ENCODE measurements around the gene PLEKHG1.

The PLEKHG1 gene

DNA sequence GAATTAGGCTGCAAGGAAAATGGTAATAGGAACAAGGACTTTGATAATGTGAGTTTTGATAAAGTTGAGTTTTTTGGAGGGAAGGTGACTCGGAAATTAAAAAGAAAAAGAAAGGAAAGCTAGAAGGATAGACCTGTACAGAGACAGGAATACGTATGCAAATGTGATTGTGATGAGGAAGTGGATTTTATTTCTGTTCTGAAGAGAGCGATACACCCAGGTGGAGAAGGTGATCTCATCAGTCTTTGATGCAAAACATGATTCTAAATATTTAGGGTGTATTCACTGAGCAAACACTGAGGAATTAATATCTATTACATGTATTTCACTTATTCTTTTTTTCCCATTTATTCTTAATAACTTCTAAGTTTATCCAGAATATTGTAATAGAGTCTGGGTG, 9.2 kb upstream of the PLEKHG1 start:
- peak; percentile 35 for DNase-seq

DNA sequence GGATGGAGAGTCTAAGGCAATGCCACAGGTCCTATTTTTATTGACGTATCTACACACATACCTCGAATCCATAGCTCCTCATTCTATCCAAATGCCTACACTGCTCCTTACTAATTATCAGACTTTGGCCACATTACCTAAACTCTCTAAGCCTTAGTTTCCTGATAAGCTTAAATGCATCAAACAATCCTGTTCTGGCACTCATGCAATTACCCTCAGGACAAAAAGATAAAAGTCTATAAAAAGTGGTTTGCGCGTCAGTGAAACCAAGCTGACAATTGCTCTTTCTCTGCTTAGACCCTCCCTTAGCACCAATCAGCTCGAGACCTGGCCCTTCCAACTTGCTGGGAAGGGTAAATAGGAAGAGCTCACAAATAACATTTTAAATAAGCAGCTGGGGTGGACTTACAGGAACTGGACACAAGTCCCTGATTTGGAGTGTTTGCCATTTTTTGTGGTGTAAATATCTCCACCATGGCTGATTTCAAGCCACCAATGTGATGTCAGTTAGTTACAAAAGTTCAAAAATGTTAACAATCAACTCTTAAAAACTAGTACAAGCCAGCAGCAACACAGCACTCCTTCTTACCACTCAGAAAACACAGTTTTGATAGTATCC, 7.2 kb upstream of the PLEKHG1 start:
- DNase-seq = no peak

DNA sequence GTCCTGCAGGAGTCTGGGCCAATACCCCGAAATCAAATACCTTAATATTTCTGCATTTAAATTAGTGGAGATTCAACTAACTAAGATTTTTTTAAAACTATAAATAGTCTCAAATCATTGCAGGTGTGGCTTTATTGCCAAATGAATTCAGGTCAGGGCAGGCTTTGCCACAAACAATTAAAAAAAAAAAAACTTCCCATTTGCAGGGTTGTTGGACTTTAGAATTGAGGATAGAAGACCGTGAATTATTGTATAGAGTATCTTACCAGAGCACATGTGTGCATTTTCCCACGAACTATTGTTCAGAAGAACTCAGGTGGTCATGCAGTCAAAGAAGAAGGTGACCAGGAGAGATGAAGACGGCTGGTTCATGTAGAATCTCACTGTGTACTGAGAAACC, 6.6 kb upstream of the PLEKHG1 start:
- no peak for DNase-seq

DNA sequence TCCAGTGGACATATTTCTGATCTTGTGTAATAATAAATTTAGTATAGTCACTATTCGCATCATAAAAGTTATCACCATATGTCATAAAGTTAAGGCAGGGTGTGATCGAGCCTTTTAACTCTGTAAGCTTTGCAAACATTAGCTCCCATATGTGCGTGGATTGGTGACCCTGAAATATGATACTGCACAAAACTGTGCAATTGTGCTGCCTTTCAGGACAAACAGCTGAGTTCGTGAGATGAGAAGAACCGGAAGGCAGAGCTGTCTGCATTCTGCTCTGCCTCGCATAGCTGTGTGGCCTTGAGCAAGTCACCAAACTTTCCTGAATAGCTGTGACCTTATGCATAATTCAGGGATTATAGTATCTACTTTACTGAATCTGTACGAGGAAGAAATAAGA, 3.2 kb upstream of the PLEKHG1 start:
- peak; percentile 3 for DNase-seq

DNA sequence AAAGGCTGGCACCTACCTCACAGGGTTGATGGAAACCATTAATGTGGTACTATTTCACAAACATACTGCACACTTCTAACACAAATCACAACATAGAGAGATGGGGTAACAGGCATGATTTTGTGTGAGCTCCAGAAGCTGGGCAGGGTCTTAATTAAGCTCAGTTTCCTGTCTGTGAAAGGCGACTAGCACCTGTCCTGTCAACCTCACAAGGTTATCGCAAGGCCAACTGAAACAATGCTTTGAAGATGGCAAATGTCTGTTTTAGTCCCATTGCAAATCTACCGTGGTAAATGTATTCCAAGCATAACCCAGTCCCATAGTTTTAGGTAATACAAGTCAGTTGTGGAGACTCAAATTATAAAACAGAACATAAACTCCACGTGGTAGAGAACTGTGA, 1.3 kb upstream of the PLEKHG1 start:
- DNase-seq = no peak

DNA sequence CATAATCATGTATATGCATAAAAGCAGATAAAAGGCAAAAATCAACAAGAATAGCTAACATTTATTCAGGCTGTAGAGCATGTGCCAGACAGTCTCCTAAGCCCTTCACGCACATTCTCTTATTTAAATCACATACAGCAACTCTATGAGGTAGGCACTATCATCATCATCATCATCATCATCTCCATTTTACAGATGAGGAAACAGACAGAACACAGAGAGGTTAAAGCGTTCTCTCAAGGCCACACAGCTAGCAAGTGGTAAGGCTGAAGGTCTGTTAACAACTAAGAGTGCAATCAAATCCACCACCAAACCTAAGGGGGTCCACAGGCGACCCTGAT, 857 bp upstream of the PLEKHG1 start:
- no peak for DNase-seq

DNA sequence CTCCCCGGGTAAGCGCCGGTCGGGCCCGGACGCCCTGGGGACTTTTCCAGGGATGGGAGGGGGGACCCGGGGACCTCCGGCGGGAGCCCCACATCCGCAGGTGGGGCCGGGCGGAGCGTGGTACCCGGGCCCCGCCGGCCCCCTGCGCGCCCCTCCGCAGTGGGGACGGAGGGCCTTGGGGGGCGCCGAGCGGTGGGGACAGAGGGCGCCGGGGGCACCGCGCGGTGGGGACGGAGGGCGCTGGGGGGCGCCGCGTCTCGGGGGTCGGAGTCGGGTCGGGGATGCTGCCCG, 270 bp downstream of the PLEKHG1 start:
- DNase-seq = no peak

DNA sequence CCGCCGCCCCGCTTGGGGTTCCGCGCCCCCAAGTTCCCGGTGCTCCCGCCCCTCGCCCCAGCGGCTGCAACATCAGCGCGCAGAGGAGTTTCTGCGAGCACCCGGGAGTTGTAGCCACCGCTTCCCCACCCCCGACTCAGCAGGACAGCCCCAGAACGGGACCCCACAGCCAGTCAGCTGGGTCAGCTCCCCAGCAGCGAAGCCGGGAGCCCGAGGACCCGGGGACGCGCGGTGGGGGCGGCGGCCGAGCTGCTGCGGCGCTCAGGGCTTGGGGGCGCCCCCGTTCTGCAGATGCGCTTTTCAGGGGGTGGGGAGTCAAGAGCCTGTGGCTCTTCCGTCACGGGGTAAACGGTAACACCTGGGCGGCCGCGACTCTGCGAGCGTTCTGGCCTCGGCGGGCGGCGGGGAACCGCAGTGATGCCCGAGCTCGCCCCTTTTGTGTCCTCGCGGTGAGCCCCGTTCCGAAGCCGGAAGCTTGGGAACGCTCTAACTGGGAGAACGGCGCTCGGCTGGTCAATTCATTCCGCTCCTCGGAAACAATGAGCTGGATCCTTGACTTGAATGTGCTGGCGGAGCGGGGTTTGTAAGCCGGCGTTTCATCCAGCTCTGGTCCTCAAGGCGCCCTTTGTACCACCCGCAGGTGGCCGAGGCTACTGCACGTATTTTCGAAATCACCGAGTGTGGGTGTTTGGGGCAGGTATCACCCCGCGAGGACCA, 774 bp downstream of the PLEKHG1 start:
- peak; percentile 93 for DNase-seq

DNA sequence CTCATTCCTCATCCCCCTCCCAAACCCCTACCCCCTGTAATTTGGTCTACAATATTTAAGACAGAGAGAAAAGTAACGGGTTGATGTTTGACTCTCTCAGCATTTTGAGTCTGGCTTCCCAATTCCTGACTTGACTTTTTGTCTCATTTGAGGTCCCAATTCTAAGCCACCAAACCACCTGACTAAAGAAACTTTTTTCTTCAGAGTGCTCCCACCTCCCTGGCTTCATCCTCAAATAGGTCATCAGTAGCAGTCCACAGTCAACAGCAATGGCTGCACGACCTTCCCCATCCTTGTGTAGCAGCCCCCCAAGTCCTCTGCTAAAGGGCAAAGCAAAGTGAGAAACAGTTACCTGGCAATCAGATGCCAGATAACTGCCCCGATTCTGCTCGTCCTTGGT, 1.8 kb downstream of the PLEKHG1 start:
- DNase-seq = no peak

DNA sequence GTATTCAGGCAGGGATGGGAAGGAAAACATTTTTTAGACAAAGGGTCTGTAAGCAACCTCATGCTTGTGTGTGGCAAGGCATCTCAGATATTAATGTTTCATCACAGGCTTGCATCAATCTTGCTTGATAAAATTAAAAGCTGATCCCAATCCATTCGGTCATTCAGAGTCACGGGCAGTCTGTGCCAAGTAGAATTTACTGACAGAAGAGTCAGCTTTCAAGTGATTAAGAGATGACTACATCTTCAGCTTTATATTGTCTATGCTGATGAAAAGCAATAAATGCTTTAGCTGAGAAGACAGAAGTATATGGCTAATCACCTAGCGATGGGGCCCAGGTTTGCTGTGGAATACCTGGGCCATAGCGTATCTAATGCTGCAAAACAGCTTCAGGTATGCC, 3.5 kb downstream of the PLEKHG1 start:
- no peak for DNase-seq

DNA sequence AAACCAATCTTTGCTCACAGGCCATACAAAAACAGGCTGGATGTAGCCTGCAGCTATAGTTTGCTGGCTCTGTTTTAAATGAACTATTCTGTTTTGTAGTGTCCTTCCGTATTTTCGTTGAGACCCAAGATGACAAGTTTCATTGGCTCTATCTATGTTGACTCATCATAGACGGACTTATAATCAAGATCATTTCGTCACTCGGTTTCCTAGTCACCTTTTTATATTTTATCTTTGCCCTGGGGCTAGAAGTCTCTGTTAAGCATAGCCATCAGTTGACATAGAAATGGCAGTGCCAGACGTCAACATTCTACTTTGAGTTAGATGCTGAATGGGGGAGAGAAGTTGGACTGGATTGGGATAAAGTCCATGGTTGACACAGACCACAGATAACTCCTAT, 4.8 kb downstream of the PLEKHG1 start:
- no peak for DNase-seq

DNA sequence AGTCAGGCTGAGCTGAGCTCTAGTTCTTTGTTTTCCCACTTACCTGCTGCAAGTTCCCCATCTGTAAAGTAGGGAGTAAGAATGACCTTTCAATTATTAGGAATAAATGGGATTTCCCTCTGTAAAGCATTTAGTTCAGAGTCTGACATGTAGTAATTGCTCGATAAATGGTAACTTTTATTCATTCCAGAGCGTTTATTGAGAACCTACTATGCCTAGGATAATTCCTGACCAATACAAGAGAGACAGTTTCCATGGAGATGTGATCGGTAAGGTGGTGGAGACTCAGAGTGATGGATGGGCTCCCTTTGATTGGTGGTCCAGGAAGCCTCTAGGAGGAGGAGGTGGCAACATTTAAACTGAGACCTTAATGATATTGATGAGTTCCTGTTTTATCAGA, 5.6 kb downstream of the PLEKHG1 start:
- DNase-seq = no peak

DNA sequence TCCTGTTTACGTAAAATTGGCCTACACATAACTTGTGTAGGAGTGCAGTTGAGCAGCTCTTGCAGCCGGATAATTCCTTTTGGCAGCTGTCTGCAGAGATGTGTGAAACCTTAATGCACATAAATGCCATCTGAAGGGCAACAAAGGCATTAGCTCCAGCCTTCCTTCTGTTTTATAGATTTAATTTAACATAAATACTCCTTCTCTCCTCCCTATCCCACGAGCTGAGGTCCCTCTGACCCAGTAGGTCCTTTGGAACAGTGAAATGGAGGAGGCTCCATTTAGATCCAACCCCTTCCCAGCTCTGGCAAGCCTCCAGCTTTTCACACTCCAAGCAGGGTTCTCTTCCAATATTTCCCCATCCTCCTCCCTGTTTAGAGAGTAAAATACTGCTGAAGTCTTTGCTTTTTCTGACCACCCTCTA, 6.5 kb downstream of the PLEKHG1 start:
- no peak for DNase-seq

DNA sequence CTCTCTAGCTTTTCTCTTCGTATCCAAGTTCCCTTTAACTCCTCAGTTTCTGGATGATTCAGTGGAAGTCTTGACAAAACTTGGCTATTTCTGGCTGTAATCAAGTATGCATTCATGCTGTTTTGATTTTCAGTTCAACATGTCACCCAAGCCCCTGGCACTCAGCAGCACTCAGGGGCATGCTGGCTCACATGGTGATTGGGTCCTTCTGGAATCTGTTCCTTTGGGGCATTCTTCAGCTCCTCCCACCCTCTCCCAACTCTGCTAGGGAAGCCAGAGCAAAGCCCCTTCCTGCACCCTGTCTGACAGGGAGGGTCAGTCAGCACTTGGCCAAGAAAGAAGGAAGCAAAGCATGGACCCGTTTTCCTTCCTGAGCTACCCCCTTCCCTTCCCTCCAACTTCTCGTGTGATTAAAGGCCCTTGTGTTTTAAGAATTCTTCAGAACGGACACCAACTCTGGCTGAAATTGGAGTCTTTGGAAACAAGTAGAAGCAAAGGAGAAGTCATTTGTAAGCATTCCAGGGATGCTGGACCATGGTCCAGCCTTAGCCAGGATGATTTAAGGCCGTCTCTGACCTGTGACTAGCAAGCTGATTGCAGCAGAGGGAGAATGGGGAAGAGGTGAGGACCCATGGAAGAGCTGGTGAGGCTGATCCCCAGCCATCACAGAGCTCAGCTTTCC, 7.1 kb downstream of the PLEKHG1 start:
- DNase-seq = no peak

DNA sequence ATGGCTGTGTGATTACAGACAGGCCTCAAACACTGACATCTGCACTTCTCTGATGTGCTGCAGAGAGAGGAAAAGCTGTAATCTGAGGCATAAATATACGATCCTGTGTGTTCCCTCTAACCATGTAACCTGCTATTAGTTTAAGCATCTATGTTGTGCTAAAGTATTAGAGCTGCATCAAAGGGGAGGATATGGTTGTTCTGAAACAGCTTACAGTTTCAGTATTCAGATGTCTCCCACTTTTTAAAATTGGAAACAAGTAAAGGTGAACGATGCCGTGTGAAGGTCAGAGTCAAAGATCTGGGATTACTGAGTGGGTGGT, 7.6 kb downstream of the PLEKHG1 start:
- no peak for DNase-seq

DNA sequence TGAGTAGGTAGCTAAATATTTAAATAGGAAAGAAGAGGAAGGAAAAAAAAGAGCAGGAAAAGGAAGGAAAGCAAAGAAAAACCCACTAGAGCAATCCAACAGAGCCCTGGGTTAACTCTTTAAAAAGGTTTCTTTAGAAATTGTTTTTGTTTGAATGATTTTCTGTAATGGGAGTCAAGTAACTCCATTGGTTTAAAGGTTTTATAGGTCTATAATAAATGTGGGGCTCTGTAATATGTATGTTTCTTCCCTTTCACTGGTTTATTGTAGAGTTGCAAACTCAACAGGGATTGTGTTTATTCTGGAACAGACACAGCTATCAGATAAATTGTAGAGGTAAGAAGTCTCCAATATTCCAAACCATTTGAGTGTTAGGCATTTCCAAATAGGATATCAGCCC, 10.9 kb downstream of the PLEKHG1 start:
- DNase-seq = no peak

DNA sequence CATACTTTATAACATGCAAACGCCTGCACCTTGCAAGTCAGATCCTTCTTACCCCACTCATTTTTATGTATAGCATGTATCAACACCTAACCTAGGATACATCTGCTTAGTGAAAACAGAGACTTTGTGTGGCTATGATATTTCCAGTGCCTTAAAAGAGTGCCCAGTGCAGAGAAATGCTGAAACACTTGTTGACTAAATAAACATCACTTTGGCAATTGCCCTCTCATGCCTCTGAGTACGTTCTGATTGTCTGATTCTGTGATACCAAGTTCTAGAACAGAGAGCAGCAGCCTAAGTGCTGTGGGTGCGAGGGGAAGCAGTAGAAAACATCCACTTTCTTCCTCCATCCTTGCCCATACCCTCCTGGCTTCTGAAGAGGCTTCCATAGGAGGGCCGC, 13.6 kb downstream of the PLEKHG1 start:
- DNase-seq = no peak

DNA sequence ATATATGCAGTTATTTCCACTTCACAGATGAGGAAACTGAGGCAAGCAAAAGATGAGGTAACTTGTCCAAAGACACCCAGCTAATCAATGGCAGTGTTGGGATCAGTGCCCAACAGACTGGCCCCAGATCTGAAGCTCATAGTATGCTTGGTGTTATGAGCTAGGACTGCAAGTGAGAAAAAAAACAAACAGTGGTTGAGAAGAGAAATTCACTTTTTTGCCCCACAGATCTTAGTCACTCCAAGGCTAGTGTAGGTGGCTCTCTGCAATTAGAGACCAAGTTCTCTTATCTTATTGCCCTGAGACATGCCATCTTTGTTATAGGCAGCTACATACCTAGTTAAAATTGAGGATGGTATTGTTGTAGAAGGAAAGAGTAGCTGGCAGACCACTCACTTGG, 16.3 kb downstream of the PLEKHG1 start:
- DNase-seq = no peak

DNA sequence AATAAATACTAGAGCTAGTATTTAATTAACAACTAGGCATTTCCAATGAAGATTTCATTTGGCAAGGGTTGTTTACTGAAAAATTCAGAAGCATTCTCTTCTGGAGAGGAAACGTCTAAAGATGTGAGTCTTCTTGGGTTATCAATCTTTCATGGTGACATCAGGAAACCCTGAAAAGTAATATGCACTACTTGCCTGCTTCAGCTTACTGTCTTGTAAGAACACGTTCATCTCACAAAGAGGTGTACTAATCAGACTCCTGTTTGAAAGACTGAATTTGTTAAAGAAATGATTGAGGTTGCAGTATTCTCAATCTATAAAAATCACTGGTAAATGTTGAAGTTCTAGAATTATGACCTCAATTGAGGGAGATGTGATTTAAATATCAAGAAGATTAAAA, 16.9 kb downstream of the PLEKHG1 start:
- DNase-seq = no peak

DNA sequence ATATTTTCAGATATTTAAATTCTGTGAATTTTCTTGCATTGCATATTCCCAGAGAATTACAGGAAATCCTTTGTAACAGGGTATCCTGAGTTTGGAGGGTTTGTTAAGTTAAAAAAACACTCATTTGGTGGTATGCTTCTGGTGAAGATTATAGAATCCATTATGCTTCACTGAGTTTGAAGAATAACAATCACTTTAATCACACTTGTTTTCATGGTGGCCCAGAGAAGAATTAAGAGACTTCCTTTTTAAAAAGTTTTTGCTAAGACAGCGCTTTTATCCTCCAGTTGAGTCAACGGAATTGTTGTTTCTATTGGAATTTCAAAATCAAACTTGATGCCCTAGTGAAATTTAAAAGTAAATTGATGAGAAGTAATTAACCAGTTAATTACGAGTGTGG, 17.4 kb downstream of the PLEKHG1 start:
- no peak for DNase-seq

DNA sequence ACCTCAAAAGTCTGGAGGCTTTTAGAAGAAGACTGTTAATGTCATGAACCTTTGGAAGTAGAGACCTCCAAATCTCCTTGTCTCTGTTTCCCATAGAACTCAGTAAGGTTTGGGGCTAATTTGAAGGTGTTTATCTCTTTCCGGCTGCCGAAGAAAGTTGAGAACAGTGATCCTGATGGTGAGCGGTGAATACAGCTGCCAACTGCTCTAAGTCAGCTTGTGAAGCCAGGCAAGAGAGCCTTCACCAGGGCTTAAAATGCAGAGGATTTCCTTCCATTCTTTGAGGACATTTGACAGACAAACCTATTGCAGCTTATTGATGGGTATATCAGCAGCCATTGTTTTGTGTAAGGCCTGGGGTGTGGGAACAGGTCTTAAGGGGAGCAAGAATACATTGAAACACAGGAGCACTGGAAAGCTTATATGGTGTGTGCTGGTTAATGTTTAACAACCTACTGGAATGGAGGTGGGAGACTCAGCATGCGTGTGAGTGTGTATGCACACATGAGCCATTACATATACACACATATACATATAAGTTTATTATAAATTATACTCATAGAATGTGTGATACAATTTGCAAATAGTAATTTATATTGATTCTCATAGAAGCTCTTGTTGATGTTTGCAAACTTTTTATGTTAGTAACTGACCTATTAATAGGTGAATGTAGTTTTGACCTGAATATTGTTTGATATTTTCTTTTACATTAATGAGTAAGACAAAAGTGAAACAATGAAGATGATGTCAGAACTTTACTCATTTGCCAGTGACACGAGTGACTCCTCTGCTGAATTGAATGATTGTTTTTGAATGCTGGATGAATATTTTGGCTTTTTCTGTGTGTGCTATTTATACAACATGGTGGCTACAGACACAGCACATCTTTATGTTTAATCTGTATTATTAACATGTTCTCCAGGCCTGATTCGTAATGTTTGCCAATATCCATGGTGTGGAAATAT, 18.1 kb downstream of the PLEKHG1 start:
- peak; percentile 74 for DNase-seq

DNA sequence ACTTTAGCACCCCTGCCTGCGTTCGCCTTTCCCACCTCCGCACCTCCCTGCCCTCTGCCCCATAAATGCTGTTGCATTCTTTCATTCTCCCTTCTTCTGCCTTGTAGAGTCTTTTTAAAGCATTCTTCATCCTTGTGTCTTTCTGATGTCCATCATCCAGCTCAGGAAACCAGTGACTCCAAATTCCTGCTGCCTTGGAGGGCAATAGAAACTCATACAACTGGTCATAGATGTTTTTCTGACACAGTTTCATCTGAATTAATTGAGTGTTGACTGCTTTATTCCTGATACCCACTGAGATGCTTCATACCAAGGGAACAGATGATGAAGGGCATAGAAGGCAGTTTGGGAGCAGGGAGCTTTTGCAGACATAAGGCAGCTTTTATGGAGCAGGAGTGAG, 19.6 kb downstream of the PLEKHG1 start:
- DNase-seq = no peak

DNA sequence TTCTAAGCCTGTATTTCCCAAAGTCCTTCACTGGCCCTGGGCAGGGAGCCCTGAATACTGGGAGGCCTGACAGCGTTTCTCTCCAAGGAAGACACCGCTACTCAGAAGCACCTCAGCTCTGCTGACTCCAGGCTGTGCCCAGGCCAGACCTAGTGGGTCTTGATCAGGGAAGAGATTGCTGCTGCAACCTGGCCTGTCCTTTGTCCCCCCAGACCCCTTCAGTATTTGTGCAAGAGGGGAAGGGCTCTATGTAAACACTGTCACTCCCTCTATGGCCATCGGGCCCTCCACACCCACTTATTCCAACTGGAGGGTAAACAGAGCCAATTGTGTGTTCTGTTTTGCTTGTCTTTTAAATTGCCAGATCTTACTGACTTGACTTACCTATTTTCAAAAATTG, 20.6 kb downstream of the PLEKHG1 start:
- DNase-seq = no peak

DNA sequence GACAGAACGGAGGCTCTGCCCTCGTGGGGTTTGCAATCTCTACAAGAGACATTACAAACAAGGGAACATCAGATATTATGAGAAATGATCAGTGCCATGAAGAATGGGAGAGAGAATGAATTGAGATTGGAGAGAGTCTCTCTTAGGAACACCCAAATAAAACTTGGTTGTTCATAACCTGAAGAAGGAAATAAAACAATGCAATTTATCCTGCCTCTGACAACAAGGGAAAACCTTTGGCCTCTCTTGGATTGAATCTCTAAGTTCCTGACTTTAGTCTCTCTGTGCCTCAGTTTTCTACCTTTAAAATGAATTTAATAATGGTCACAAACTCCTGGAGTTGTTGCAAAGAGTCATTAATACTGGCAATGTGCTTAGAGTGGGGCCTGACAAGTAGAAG, 21.1 kb downstream of the PLEKHG1 start:
- no peak for DNase-seq
